ENCODE results near the gene DTL.

Gene DTL

GRCh38 chr1:212129781-212130180 lies 94.2 kb downstream of the DTL start:
- Histone ChIP-seq H3K36me3 (ENCODE audit: insufficient read depth, low read length) (no peaks in the 10 kb centered on the region), H3K4me1 (ENCODE audit: insufficient read depth, low read length) (peaks cover 6% of the 10 kb centered on the region), H3K4me3 (ENCODE audit: low read length) (no peak overlapping the region), H2AFZ (ENCODE audit: low read depth, low read length) (no peak overlapping the region), H3K27me3 (ENCODE audit: insufficient read depth, low read length) (no peaks in the 10 kb centered on the region), H3K9me3 (ENCODE audit: low read length) (no peaks in the 10 kb centered on the region)

- Histone ChIP-seq H3K27me3 (ENCODE audit: insufficient read depth, low read length) (no peaks in the 10 kb centered on the region), H3K9me3 (ENCODE audit: low read length) (no peaks in the 10 kb centered on the region), H3K4me3 (ENCODE audit: low read length) (no peak overlapping the region), H3K4me1 (ENCODE audit: insufficient read depth, low read length) (peaks cover 4% of the 10 kb centered on the region), H2AFZ (ENCODE audit: low read depth, low read length) (no peak overlapping the region), H3K36me3 (ENCODE audit: insufficient read depth, low read length) (no peaks in the 10 kb centered on the region)
Measured at GRCh38 chr1:212132025-212132424, 96.5 kb downstream of the DTL start.

GRCh38 chr1:212133319-212133718 lies 97.8 kb downstream of the DTL start:
- no peak overlapping the region for H3K4me3 ChIP-seq (ENCODE audit: low read length)
- no peaks in the 10 kb centered on the region for H3K36me3 ChIP-seq (ENCODE audit: insufficient read depth, low read length)
- no peak overlapping the region for H2AFZ ChIP-seq (ENCODE audit: low read depth, low read length)

GRCh38 chr1:212135166-212135565 lies 99.6 kb downstream of the DTL start:
- H3K4me3 ChIP-seq (ENCODE audit: low read length): no peak overlapping the region

More at GRCh38 chr1:212133319-212133718, 97.8 kb downstream of the DTL start:
- no peaks in the 10 kb centered on the region for H3K4me1 ChIP-seq (ENCODE audit: insufficient read depth, low read length)
- H3K9me3 ChIP-seq (ENCODE audit: low read length): no peaks in the 10 kb centered on the region
- no peaks in the 10 kb centered on the region for H3K27me3 ChIP-seq (ENCODE audit: insufficient read depth, low read length)

GRCh38 chr1:212137854-212138253 lies 102.3 kb downstream of the DTL start:
- Histone ChIP-seq H2AFZ (ENCODE audit: low read depth, low read length) (no peak overlapping the region), H3K36me3 (ENCODE audit: insufficient read depth, low read length) (no peaks in the 10 kb centered on the region), H3K27me3 (ENCODE audit: insufficient read depth, low read length) (no peaks in the 10 kb centered on the region), H3K9me3 (ENCODE audit: low read length) (no peaks in the 10 kb centered on the region), H3K4me3 (ENCODE audit: low read length) (no peak overlapping the region), H3K4me1 (ENCODE audit: insufficient read depth, low read length) (no peaks in the 10 kb centered on the region)

More at GRCh38 chr1:212135166-212135565, 99.6 kb downstream of the DTL start:
- Histone ChIP-seq H3K36me3 (ENCODE audit: insufficient read depth, low read length) (no peaks in the 10 kb centered on the region), H3K27me3 (ENCODE audit: insufficient read depth, low read length) (no peaks in the 10 kb centered on the region), H2AFZ (ENCODE audit: low read depth, low read length) (no peak overlapping the region), H3K4me1 (ENCODE audit: insufficient read depth, low read length) (no peaks in the 10 kb centered on the region), H3K9me3 (ENCODE audit: low read length) (no peaks in the 10 kb centered on the region)

GRCh38 chr1:212138457-212138856 lies 102.9 kb downstream of the DTL start:
- H3K27me3 ChIP-seq (ENCODE audit: insufficient read depth, low read length): no peaks in the 10 kb centered on the region
- no peak overlapping the region for H3K4me3 ChIP-seq (ENCODE audit: low read length)
- H3K9me3 ChIP-seq (ENCODE audit: low read length): no peaks in the 10 kb centered on the region
- H3K4me1 ChIP-seq (ENCODE audit: insufficient read depth, low read length): no peaks in the 10 kb centered on the region
- no peak overlapping the region for H2AFZ ChIP-seq (ENCODE audit: low read depth, low read length)
- H3K36me3 ChIP-seq (ENCODE audit: insufficient read depth, low read length): no peaks in the 10 kb centered on the region

GRCh38 chr1:212139526-212140135 lies 104.1 kb downstream of the DTL start:
- no peaks in the 10 kb centered on the region for H3K4me1 ChIP-seq (ENCODE audit: insufficient read depth, low read length)

GRCh38 chr1:212141404-212141803 lies 105.9 kb downstream of the DTL start:
- Histone ChIP-seq H3K27me3 (ENCODE audit: insufficient read depth, low read length) (no peaks in the 10 kb centered on the region), H2AFZ (ENCODE audit: low read depth, low read length) (no peak overlapping the region), H3K36me3 (ENCODE audit: insufficient read depth, low read length) (no peaks in the 10 kb centered on the region), H3K4me1 (ENCODE audit: insufficient read depth, low read length) (no peaks in the 10 kb centered on the region), H3K9me3 (ENCODE audit: low read length) (no peaks in the 10 kb centered on the region), H3K4me3 (ENCODE audit: low read length) (no peak overlapping the region)

More at GRCh38 chr1:212139526-212140135, 104.1 kb downstream of the DTL start:
- Histone ChIP-seq H3K36me3 (ENCODE audit: insufficient read depth, low read length) (no peaks in the 10 kb centered on the region), H3K27me3 (ENCODE audit: insufficient read depth, low read length) (no peaks in the 10 kb centered on the region), H2AFZ (ENCODE audit: low read depth, low read length) (no peak overlapping the region), H3K4me3 (ENCODE audit: low read length) (no peak overlapping the region), H3K9me3 (ENCODE audit: low read length) (no peaks in the 10 kb centered on the region)

GRCh38 chr1:212142883-212143530 lies 107.5 kb downstream of the DTL start:
- Histone ChIP-seq H3K36me3 (ENCODE audit: insufficient read depth, low read length) (no peaks in the 10 kb centered on the region), H3K4me1 (ENCODE audit: insufficient read depth, low read length) (no peaks in the 10 kb centered on the region), H2AFZ (ENCODE audit: low read depth, low read length) (no peak overlapping the region), H3K27me3 (ENCODE audit: insufficient read depth, low read length) (no peaks in the 10 kb centered on the region), H3K9me3 (ENCODE audit: low read length) (no peaks in the 10 kb centered on the region), H3K4me3 (ENCODE audit: low read length) (no peak overlapping the region)

GRCh38 chr1:212147581-212148033 lies 112.1 kb downstream of the DTL start:
- H3K27me3 ChIP-seq (ENCODE audit: insufficient read depth, low read length): no peaks in the 10 kb centered on the region
- H3K4me3 ChIP-seq (ENCODE audit: low read length): no peak overlapping the region
- H3K9me3 ChIP-seq (ENCODE audit: low read length): no peaks in the 10 kb centered on the region
- H3K4me1 ChIP-seq (ENCODE audit: insufficient read depth, low read length): no peaks in the 10 kb centered on the region
- no peaks in the 10 kb centered on the region for H3K36me3 ChIP-seq (ENCODE audit: insufficient read depth, low read length)
- H2AFZ ChIP-seq (ENCODE audit: low read depth, low read length): no peak overlapping the region

- no peaks in the 10 kb centered on the region for H3K9me3 ChIP-seq (ENCODE audit: low read length)
- H3K27me3 ChIP-seq (ENCODE audit: insufficient read depth, low read length): no peaks in the 10 kb centered on the region
- no peak overlapping the region for H2AFZ ChIP-seq (ENCODE audit: low read depth, low read length)
- no peaks in the 10 kb centered on the region for H3K4me1 ChIP-seq (ENCODE audit: insufficient read depth, low read length)
- H3K4me3 ChIP-seq (ENCODE audit: low read length): no peak overlapping the region
- no peaks in the 10 kb centered on the region for H3K36me3 ChIP-seq (ENCODE audit: insufficient read depth, low read length)
Measured at GRCh38 chr1:212149566-212149965, 114.0 kb downstream of the DTL start.

GRCh38 chr1:212152308-212152693 lies 116.8 kb downstream of the DTL start:
- H3K9me3 ChIP-seq (ENCODE audit: low read length): no peaks in the 10 kb centered on the region
- H3K4me1 ChIP-seq (ENCODE audit: insufficient read depth, low read length): no peaks in the 10 kb centered on the region
- H3K4me3 ChIP-seq (ENCODE audit: low read length): no peak overlapping the region
- no peaks in the 10 kb centered on the region for H3K36me3 ChIP-seq (ENCODE audit: insufficient read depth, low read length)
- no peaks in the 10 kb centered on the region for H3K27me3 ChIP-seq (ENCODE audit: insufficient read depth, low read length)
- no peak overlapping the region for H2AFZ ChIP-seq (ENCODE audit: low read depth, low read length)

GRCh38 chr1:212152869-212153268 lies 117.3 kb downstream of the DTL start:
- Histone ChIP-seq H3K9me3 (ENCODE audit: low read length) (no peaks in the 10 kb centered on the region), H3K4me3 (ENCODE audit: low read length) (no peak overlapping the region), H3K4me1 (ENCODE audit: insufficient read depth, low read length) (no peaks in the 10 kb centered on the region), H3K27me3 (ENCODE audit: insufficient read depth, low read length) (no peaks in the 10 kb centered on the region), H3K36me3 (ENCODE audit: insufficient read depth, low read length) (no peaks in the 10 kb centered on the region), H2AFZ (ENCODE audit: low read depth, low read length) (no peak overlapping the region)

GRCh38 chr1:212153635-212154034 lies 118.1 kb downstream of the DTL start:
- no peaks in the 10 kb centered on the region for H3K4me1 ChIP-seq (ENCODE audit: insufficient read depth, low read length)
- H3K36me3 ChIP-seq (ENCODE audit: insufficient read depth, low read length): no peaks in the 10 kb centered on the region
- H3K9me3 ChIP-seq (ENCODE audit: low read length): no peaks in the 10 kb centered on the region
- H3K4me3 ChIP-seq (ENCODE audit: low read length): no peak overlapping the region
- no peaks in the 10 kb centered on the region for H3K27me3 ChIP-seq (ENCODE audit: insufficient read depth, low read length)
- H2AFZ ChIP-seq (ENCODE audit: low read depth, low read length): no peak overlapping the region

All from neuron (in vitro differentiated cells).